Activated naive CD8-positive, alpha-beta T cell treated with anti-CD3 and anti-CD28 coated beads, Interleukin-2, amount 10 ng/mL, durations not matched to agents 7 days and 5 days (primary cell): Measurements from ENCODE around the gene GMCL1. TPM values are rescaled to one million over a fixed set of nuclear protein-coding genes. Genes with fewer than 3 reads are reported as not detected.

Experiments used
- ATAC-seq: fragments of 150-1000 bp; cut with Tn5 transposase; one replicate; pipeline ENCODE4 v1.10.0; 2021; ENCODE audit warnings: low read depth, moderate library complexity
- POLR2A ChIA-PET: fragments of 350-600 bp; sonication (Branson Sonifier 250); formaldehyde crosslinking; loops from one replicate; lab custom pipeline; 2021; ENCODE audit warnings: antibody characterized with exemption; lab: Charles Lee
- DNase-seq: peaks from one replicate; pipeline ENCODE4 v3.0.0; 2021
- H3K27ac Mint-ChIP-seq: one replicate; pipeline ENCODE4 v1.8.0; 2022; ENCODE audit warnings: mild to moderate bottlenecking, mixed read lengths
- H3K27me3 Mint-ChIP-seq: one replicate; pipeline ENCODE4 v1.8.0; 2022; ENCODE audit warnings: mild to moderate bottlenecking, moderate library complexity, mixed read lengths
- H3K36me3 Mint-ChIP-seq: one replicate; pipeline ENCODE4 v1.8.0; 2021; ENCODE audit warnings: mild to moderate bottlenecking, mixed read lengths
- H3K4me1 Mint-ChIP-seq: one replicate; pipeline ENCODE4 v1.8.0; 2021; ENCODE audit warnings: mixed read lengths
- H3K4me3 Mint-ChIP-seq: one replicate; pipeline ENCODE4 v1.8.0; 2022; ENCODE audit warnings: mild to moderate bottlenecking, moderate library complexity, mixed read lengths
- H3K9me3 Mint-ChIP-seq: one replicate; pipeline ENCODE4 v1.8.0; 2021; ENCODE audit warnings: mixed read lengths
- total RNA-seq, 2 experiments: library from RNA; stranded (reverse); gene quantifications; one replicate each; pipeline ENCODE4 v1.2.3, GENCODE V29; 2021

The GMCL1 gene
- 10 to 100 TPM; 26.0 to 30.0 TPM for total RNA-seq

- POLR2A ChIA-PET, result interaction anchor here (0.6 to 1.6 kb wide), 10 partner anchors 13 to 463 kb away, joined by 3 to 5 read pairs (median 3); partner anchors contain the start of genes ANXA4, NFU1 and SNRNP27
Observed at GRCh38 chr2:69829256-69830044, at the start of gene GMCL1. Gene GMCL1 (plus strand): TSS chr2:69829660. CDS start chr2:69829893, 233 bp downstream.

GRCh38 chr2:69780921-69781320 is 48.5 kb upstream of the GMCL1 start:
- ATAC-seq (no peak), DNase-seq (no peak)
- Mint-ChIP-seq H3K9me3 (peaks cover 7% of the 10 kb centered on the region), H3K36me3 (peaks cover 21% of the 10 kb centered on the region), H3K4me3 (no peak overlapping the region), H3K27ac (no peak overlapping the region), H3K27me3 (no peaks in the 10 kb centered on the region), H3K4me1 (peaks cover 6% of the 10 kb centered on the region)
- POLR2A ChIA-PET, result no interaction called here

More at GRCh38 chr2:69829256-69830044, at the start of gene GMCL1:
- no peaks in the 10 kb centered on the region for H3K27me3 Mint-ChIP-seq
- H3K4me3 Mint-ChIP-seq, result peak within 1 kb of the TSS; percentile 89
- ATAC-seq (peak; percentile 94), DNase-seq (peak; percentile 100)
- H3K27ac Mint-ChIP-seq, result peak within 1 kb of the TSS; percentile 96
- H3K4me1 Mint-ChIP-seq, result peaks cover 49% of the 10 kb centered on the region
- H3K36me3 Mint-ChIP-seq, result peaks cover 18% of the 10 kb centered on the region
- H3K9me3 Mint-ChIP-seq, result no peaks in the 10 kb centered on the region

GRCh38 chr2:69781321-69782248 is 47.9 kb upstream of the GMCL1 start:
- DNase-seq (no peak), ATAC-seq (no peak)
- no peak overlapping the region for H3K4me3 Mint-ChIP-seq
- no peaks in the 10 kb centered on the region for H3K27me3 Mint-ChIP-seq
- POLR2A ChIA-PET, result no interaction called here
- H3K36me3 Mint-ChIP-seq, result peaks cover 18% of the 10 kb centered on the region
- peaks cover 5% of the 10 kb centered on the region for H3K9me3 Mint-ChIP-seq
- H3K4me1 Mint-ChIP-seq, result peaks cover 6% of the 10 kb centered on the region
- H3K27ac Mint-ChIP-seq, result no peak overlapping the region

- POLR2A ChIA-PET, result no interaction called here
- no peak overlapping the region for H3K4me3 Mint-ChIP-seq
- DNase-seq (no peak), ATAC-seq (no peak)
- H3K9me3 Mint-ChIP-seq, result no peaks in the 10 kb centered on the region
- H3K4me1 Mint-ChIP-seq, result peaks cover 10% of the 10 kb centered on the region
- peaks cover 15% of the 10 kb centered on the region for H3K36me3 Mint-ChIP-seq
- H3K27me3 Mint-ChIP-seq, result no peaks in the 10 kb centered on the region
- H3K27ac Mint-ChIP-seq, result no peak overlapping the region
Observed at GRCh38 chr2:69784228-69784627, 45.2 kb upstream of the GMCL1 start.

- H3K27me3 Mint-ChIP-seq, result no peaks in the 10 kb centered on the region
- peaks cover 16% of the 10 kb centered on the region for H3K4me1 Mint-ChIP-seq
- H3K4me3 Mint-ChIP-seq, result no peak overlapping the region
- H3K36me3 Mint-ChIP-seq, result peaks cover 14% of the 10 kb centered on the region
- POLR2A ChIA-PET, result no interaction called here
- no peak for ATAC-seq
- no peak overlapping the region for H3K27ac Mint-ChIP-seq
- H3K9me3 Mint-ChIP-seq, result no peaks in the 10 kb centered on the region
- no peak for DNase-seq
Observed at GRCh38 chr2:69785358-69785757, 44.1 kb upstream of the GMCL1 start.

GRCh38 chr2:69786052-69786560 is 43.4 kb upstream of the GMCL1 start:
- no peak for DNase-seq
- H3K27ac Mint-ChIP-seq, result no peak overlapping the region
- peaks cover 14% of the 10 kb centered on the region for H3K36me3 Mint-ChIP-seq
- no peaks in the 10 kb centered on the region for H3K9me3 Mint-ChIP-seq
- no peak overlapping the region for H3K4me3 Mint-ChIP-seq
- peaks cover 18% of the 10 kb centered on the region for H3K4me1 Mint-ChIP-seq
- ATAC-seq, result no peak
- no peaks in the 10 kb centered on the region for H3K27me3 Mint-ChIP-seq
- POLR2A ChIA-PET, result no interaction called here

GRCh38 chr2:69789175-69789721 is 40.2 kb upstream of the GMCL1 start:
- Mint-ChIP-seq H3K27me3 (no peaks in the 10 kb centered on the region), H3K4me3 (no peak overlapping the region), H3K9me3 (no peaks in the 10 kb centered on the region), H3K36me3 (peaks cover 17% of the 10 kb centered on the region), H3K27ac (no peak overlapping the region), H3K4me1 (peaks cover 18% of the 10 kb centered on the region)
- no peak for ATAC-seq
- no peak for DNase-seq
- POLR2A ChIA-PET, result interaction anchor here (0.6 to 0.9 kb wide), 2 partner anchors 16 to 66 kb away, joined by 3 read pairs; no protein-coding TSS in a partner anchor

GRCh38 chr2:69789772-69790600 is 39.5 kb upstream of the GMCL1 start:
- Mint-ChIP-seq H3K27me3 (no peaks in the 10 kb centered on the region), H3K4me1 (peaks cover 18% of the 10 kb centered on the region), H3K36me3 (peaks cover 17% of the 10 kb centered on the region), H3K9me3 (no peaks in the 10 kb centered on the region), H3K27ac (peak overlapping the region; percentile 53), H3K4me3 (peak overlapping the region; percentile 72)
- POLR2A ChIA-PET, result interaction anchor here (0.6 to 0.9 kb wide), 2 partner anchors 17 to 66 kb away, joined by 3 read pairs; no protein-coding TSS in a partner anchor
- ATAC-seq, result no peak
- no peak for DNase-seq

GRCh38 chr2:69790601-69790959 is 38.9 kb upstream of the GMCL1 start:
- H3K4me1 Mint-ChIP-seq, result peaks cover 18% of the 10 kb centered on the region
- H3K9me3 Mint-ChIP-seq, result no peaks in the 10 kb centered on the region
- H3K36me3 Mint-ChIP-seq, result peaks cover 17% of the 10 kb centered on the region
- no peak for DNase-seq
- no peak for ATAC-seq
- no peak overlapping the region for H3K27ac Mint-ChIP-seq
- H3K27me3 Mint-ChIP-seq, result no peaks in the 10 kb centered on the region
- no peak overlapping the region for H3K4me3 Mint-ChIP-seq
- POLR2A ChIA-PET, result no interaction called here

GRCh38 chr2:69791045-69791444 is 38.4 kb upstream of the GMCL1 start:
- Mint-ChIP-seq H3K27me3 (no peaks in the 10 kb centered on the region), H3K4me1 (peaks cover 18% of the 10 kb centered on the region), H3K27ac (no peak overlapping the region), H3K4me3 (no peak overlapping the region), H3K9me3 (no peaks in the 10 kb centered on the region), H3K36me3 (peaks cover 13% of the 10 kb centered on the region)
- POLR2A ChIA-PET, result no interaction called here
- DNase-seq, result no peak
- no peak for ATAC-seq

- Mint-ChIP-seq H3K4me3 (no peak overlapping the region), H3K4me1 (peaks cover 14% of the 10 kb centered on the region), H3K27me3 (no peaks in the 10 kb centered on the region), H3K27ac (no peak overlapping the region), H3K9me3 (no peaks in the 10 kb centered on the region), H3K36me3 (peaks cover 7% of the 10 kb centered on the region)
- no peak for DNase-seq
- POLR2A ChIA-PET, result no interaction called here
- no peak for ATAC-seq
Observed at GRCh38 chr2:69796174-69796573, 33.3 kb upstream of the GMCL1 start.

- POLR2A ChIA-PET, result no interaction called here
Observed at GRCh38 chr2:69797235-69797634, 32.2 kb upstream of the GMCL1 start.

More at GRCh38 chr2:69797235-69797634, 32.2 kb upstream of the GMCL1 start:
- Mint-ChIP-seq H3K4me3 (no peak overlapping the region), H3K27me3 (no peaks in the 10 kb centered on the region), H3K36me3 (peaks cover 14% of the 10 kb centered on the region), H3K4me1 (peaks cover 16% of the 10 kb centered on the region), H3K9me3 (no peaks in the 10 kb centered on the region), H3K27ac (no peak overlapping the region)
- ATAC-seq (no peak), DNase-seq (no peak)
